NT2/D1 (cell line): Measurements from ENCODE around the gene S100A4.

Experiments used
- SUZ12 ChIP-seq: IDR thresholded peaks from 2 replicates; pipeline ENCODE4 v1.6.1; 2011; ENCODE audit not compliant: insufficient read length, insufficient read depth; ENCODE audit errors: extremely low read depth
- YY1 ChIP-seq: IDR thresholded peaks from 2 replicates; pipeline ENCODE4 v1.6.1; 2011; ENCODE audit not compliant: insufficient read length, insufficient read depth
- ZNF274 ChIP-seq: IDR thresholded peaks from 2 replicates; pipeline ENCODE4 v1.6.1; 2011; ENCODE audit warnings: mild to moderate bottlenecking, low read depth, low read length

DNA sequence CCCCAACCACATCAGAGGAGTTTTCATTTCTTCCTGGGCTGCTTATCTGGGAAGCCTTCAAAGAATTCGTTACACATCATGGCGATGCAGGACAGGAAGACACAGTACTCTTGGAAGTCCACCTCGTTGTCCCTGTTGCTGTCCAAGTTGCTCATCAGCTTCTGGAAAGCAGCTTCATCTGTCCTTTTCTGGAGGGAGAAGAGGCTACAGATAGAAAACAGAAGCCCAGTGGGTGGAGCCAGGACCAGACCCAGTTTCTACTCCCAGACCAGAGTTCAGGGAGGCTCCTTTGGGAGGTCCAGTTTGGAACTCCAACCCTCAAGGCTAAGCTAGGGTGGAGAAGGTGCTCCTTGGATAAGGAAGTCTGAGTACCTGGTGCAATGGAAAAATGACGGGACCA, 1.9 kb downstream of the S100A4 start:
- TF ChIP-seq ZNF274 (no peak), YY1 (no peak), SUZ12 (no peak)
